Mucosa of descending colon (tissue), 3 donors: Measurements from ENCODE around the gene ROBO1. TPM values are rescaled to one million over a fixed set of nuclear protein-coding genes. Genes with fewer than 3 reads are reported as not detected.

Experiments
- ATAC-seq: fragments of 200-7000 bp; cut with Tn5 transposase; one replicate; pipeline ENCODE4 v1.9.1; 2020; ENCODE audit warnings: mild to moderate bottlenecking, moderate library complexity
- DNase-seq, 3 donors: peaks; one replicate each; pipeline ENCODE4 v3.0.0-alpha.2; 2020
- H3K36me3 ChIP-seq: fragments of 200-600 bp; one replicate; pipeline ENCODE4 v1.8.0; 2021; ENCODE audit warnings: low read depth, mild to moderate bottlenecking
- H3K4me1 ChIP-seq: fragments of 200-600 bp; one replicate; pipeline ENCODE4 v1.8.0; 2021; ENCODE audit warnings: low read depth, mild to moderate bottlenecking
- H3K4me3 ChIP-seq: fragments of 200-600 bp; one replicate; pipeline ENCODE4 v1.8.0; 2021; ENCODE audit warnings: mild to moderate bottlenecking
- H3K9me3 ChIP-seq: fragments of 200-600 bp; one replicate; pipeline ENCODE4 v1.8.0; 2021; ENCODE audit warnings: mild to moderate bottlenecking
- CTCF ChIP-seq: fragments of 200-600 bp; IDR thresholded peaks from one replicate; pipeline ENCODE4 v1.8.0; 2022; ENCODE audit warnings: antibody characterized with exemption, mild to moderate bottlenecking
- intact Hi-C, 2 donors: fragments of 100-400 bp; cut with DNase I in 1 of 2; cut with micrococcal nuclease in 1 of 2; formaldehyde crosslinking; loops; one replicate each; pipeline versions ENCODE4 v1.11.0 to v1.11.1; 2022; cut with DNase I, micrococcal nuclease
- total RNA-seq, 3 donors: library from RNA; stranded (reverse); fragmentation: NEBNext Ultra II Directional in 2 of 3; extraction: Animal tissue kit (Norgen Biotek cat#: 25700) in 2 of 3; gene quantifications; one replicate each; pipeline versions ENCODE4 v1.2.1 to v1.2.4, GENCODE V29; 2021 to 2023
- donor health status: DM: no; HTN: no; CAD: no; lungs with moderate emphysema.
- donor health status: DM: no; HTN: no; CAD: no.
- donor health status: DM: no; HTN: yes; CAD: no.

The ROBO1 gene
- total RNA-seq, 3 donors from 2014 or later, result 4.3 to 22.7 (median 10.1) TPM

GRCh38 chr3:78831446-78831972 is 936.3 kb downstream of the ROBO1 start:
- H3K4me1 ChIP-seq, result no peaks in the 10 kb centered on the region
- H3K4me3 ChIP-seq, result no peak overlapping the region
- DNase-seq (no peak), ATAC-seq (no peak)
- TF ChIP-seq CTCF, result no peak
- no peaks in the 10 kb centered on the region for H3K9me3 ChIP-seq
- no peaks in the 10 kb centered on the region for H3K36me3 ChIP-seq
- intact Hi-C loops, result no loop called here

GRCh38 chr3:78830470-78830869 is 937.3 kb downstream of the ROBO1 start:
- no peak for TF ChIP-seq CTCF
- Histone ChIP-seq H3K4me3 (no peak overlapping the region), H3K4me1 (no peaks in the 10 kb centered on the region), H3K36me3 (no peaks in the 10 kb centered on the region), H3K9me3 (no peaks in the 10 kb centered on the region)
- intact Hi-C loops, result no loop called here
- DNase-seq (no peak), ATAC-seq (no peak)

GRCh38 chr3:78827618-78828017 is 940.2 kb downstream of the ROBO1 start:
- no peaks in the 10 kb centered on the region for H3K4me1 ChIP-seq
- DNase-seq, result no peak
- no peaks in the 10 kb centered on the region for H3K9me3 ChIP-seq
- no peak overlapping the region for H3K4me3 ChIP-seq
- TF ChIP-seq CTCF, result no peak
- intact Hi-C loops, result no loop called here
- no peak for ATAC-seq
- H3K36me3 ChIP-seq, result no peaks in the 10 kb centered on the region

- no peak for TF ChIP-seq CTCF
- Histone ChIP-seq H3K36me3 (no peaks in the 10 kb centered on the region), H3K4me3 (no peak overlapping the region), H3K4me1 (no peaks in the 10 kb centered on the region), H3K9me3 (no peaks in the 10 kb centered on the region)
- intact Hi-C loops, result no loop called here
- ATAC-seq, result no peak
- no peak for DNase-seq
Measured at GRCh38 chr3:78825858-78826215, 942.0 kb downstream of the ROBO1 start.

- Histone ChIP-seq H3K9me3 (no peaks in the 10 kb centered on the region), H3K4me3 (no peak overlapping the region), H3K4me1 (no peaks in the 10 kb centered on the region), H3K36me3 (no peaks in the 10 kb centered on the region)
- DNase-seq, result no peak
- intact Hi-C loops, result no loop called here
- TF ChIP-seq CTCF, result no peak
- ATAC-seq, result no peak
Measured at GRCh38 chr3:78825118-78825857, 942.5 kb downstream of the ROBO1 start.
